Articular chondrocyte of knee joint (primary cell): ENCODE measurements around the gene ENO3. TPM values are rescaled to one million over a fixed set of nuclear protein-coding genes. Genes with fewer than 3 reads are reported as not detected.

Experiments
- small RNA-seq: library from RNA; depleted of rRNA; stranded (forward); fragments of <200 nt; gene quantifications from one replicate; pipeline ENCODE3, GENCODE V24; 2012
- total RNA-seq: library from RNA; depleted of rRNA; stranded (reverse); fragments of >200 nt; gene quantifications from 2 replicates; pipeline ENCODE4 v1.2.3, GENCODE V29; 2012

ENO3 gene
- total RNA-seq, result 0.76 and 1.6 TPM in 2 replicates

GRCh38 chr17:4950746-4951204 is at the start of gene ENO3:
ENO3 (plus strand) TSS chr17:4951119; CDS start chr17:4951830, 711 bp downstream.

DNA sequence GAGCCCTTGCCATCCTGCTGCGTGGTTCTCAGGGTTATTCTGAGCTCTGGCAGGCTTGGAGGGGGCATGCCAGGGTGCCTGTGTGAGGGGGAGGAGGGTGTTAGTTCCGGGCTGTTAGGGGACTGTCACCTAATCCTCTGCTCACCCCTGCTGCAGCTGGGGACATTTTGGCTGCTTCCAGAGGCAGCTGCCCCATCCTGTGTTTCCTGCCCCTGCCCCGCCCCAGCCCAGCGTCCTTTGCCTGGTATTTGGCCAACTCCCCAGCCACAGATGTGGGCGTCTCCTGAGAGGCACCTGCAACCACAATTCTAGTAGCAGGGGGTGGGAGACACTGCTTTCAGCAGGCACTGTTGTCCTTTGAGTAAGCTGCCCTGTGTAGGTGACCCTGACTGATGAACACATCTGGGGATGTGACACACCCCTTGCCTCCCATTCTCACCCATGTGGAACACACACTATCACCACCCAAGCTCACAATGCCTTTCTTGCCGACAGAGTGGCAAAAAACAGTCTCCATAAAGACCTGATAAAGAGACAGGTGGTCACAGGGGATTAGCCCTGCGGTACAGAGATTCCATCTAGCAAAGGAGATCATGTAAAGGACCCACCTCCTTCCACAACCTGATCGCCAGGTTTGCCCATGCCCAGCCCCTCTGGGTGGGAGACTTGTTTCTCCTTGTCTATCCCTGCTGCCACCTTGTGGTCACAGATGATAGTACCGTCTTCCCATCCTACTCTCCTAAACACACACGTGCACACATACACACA is 47.7 kb upstream of the ENO3 start, which contains the start of gene CHRNE:
Gene CHRNE, minus strand, starts transcription at position 48 of the 768 bp plus-strand sequence. Its CDS starts 35 bp downstream, at position 13.

DNA sequence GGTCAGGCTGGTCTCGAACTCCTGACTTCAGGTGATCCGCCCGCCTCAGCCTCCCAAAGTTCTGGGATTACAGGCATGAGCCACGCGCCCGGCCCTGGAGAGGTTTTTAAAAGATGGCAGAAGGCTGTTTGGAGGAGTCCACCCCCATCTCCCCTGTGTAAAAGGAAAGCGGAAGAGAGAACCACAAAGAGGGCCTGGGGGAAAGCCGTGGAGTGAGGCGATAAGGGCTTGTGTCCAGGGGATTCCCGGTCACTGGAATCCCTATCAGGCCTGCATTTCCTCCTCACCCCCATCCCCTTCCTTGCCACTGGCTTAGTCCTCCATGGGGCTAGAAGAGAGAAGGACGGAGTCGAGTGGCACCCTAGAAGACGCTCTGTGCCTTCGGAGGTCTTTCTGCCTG is 19.0 kb upstream of the ENO3 start, which contains the start of gene GP1BA:
Gene GP1BA, plus strand, starts transcription at position 315 of the 400 bp plus-strand sequence. CDS start 328 bp downstream, outside the sequence.

GRCh38 chr17:4939796-4940554 is 10.9 kb upstream of the ENO3 start, which contains the start of the genes RNF167 and SLC25A11:
RNF167 (plus strand) TSS chr17:4940268; CDS start chr17:4940910, 642 bp downstream.
SLC25A11 (minus strand) TSS chr17:4940046; CDS start chr17:4939910, 136 bp downstream.

DNA sequence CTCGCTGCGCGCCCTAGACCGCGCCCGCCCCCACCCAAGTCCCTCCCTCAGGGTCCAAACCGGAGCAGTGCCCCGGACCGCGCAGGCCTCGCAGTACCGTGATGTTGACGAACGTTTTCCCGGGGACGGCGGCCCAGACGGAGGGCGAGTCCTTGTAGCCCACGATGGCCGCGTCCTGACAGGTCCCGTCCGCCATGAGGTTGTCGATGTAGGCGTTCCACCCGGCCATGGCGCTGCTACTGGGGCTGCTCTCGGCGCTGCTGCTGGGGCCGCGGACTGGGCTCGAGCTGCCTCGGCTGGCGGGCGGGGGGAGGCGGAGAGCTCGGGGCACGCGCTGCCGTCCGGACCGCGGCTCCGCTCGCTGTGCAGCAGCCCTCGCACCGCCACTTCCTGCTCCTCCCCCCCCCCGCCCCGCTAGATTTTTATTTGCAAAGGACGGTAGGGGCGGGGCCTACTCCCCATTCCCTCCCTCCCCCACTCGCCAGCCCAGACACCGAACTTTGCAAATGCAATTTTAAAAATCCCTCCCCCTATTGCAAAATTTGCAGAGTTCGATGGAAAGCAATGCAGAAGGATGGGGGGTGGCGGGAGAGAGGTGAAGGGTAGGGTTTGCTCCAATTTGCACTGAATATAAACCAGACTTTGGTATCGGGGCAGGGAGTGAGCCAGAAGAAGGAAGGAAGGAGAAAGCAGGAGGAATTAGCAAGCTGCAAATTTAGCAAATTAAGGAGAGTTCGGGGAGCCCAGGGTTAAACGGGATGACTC is 2.6 kb upstream of the ENO3 start, which contains the start of gene PFN1:
Gene PFN1, minus strand, starts transcription at position 365 of the 765 bp plus-strand sequence. Its CDS starts 136 bp downstream, at position 229.

GRCh38 chr17:4967539-4968485 is 16.9 kb downstream of the ENO3 start, which contains the start of gene SPAG7:
SPAG7 (minus strand) TSS chr17:4967817; CDS start chr17:4967804, 13 bp downstream.

GRCh38 chr17:4986951-4987766 is 36.2 kb downstream of the ENO3 start, which contains the start of gene CAMTA2:
CAMTA2 (minus strand) TSS chr17:4987675; CDS start chr17:4986222, 1,453 bp downstream.

GRCh38 chr17:4997302-4998026 is 46.5 kb downstream of the ENO3 start, which contains the start of the genes INCA1 and KIF1C:
INCA1 (minus strand) TSS chr17:4997522; CDS start chr17:4994437, 3,085 bp downstream.
KIF1C (plus strand) TSS chr17:4997950; CDS start chr17:5000247, 2,297 bp downstream.

Small RNAs within 50 kb of the gene (small RNA-seq; reads per million reads assigned to genes)
- not detected for gene MIR6864
- gene MIR6865, result not detected

Other genes starting within 250 kb of the ENO3 start
- 16.2 and 21.5 TPM in 2 replicates for gene PELP1, start 247.0 kb upstream of the ENO3 start, total RNA-seq
- 5.5 and 5.8 TPM in 2 replicates for gene ARRB2, start 240.5 kb upstream of the ENO3 start, total RNA-seq
- gene MED11, start 219.7 kb upstream of the ENO3 start, total RNA-seq, result 12.1 and 13.9 TPM in 2 replicates
- gene ZMYND15, start 211.3 kb upstream of the ENO3 start, total RNA-seq, result 0.65 TPM in 2 replicates
- gene CXCL16, start 211.2 kb upstream of the ENO3 start, total RNA-seq, result 9.7 and 11.0 TPM in 2 replicates
- gene TM4SF5, start 179.2 kb upstream of the ENO3 start, total RNA-seq, result not detected in 2 replicates
- 0.26 and 1.6 TPM in 2 replicates for gene VMO1, start 164.8 kb upstream of the ENO3 start, total RNA-seq
- gene GLTPD2, start 162.2 kb upstream of the ENO3 start, total RNA-seq, result not detected in 2 replicates
- 106 and 116 TPM in 2 replicates for gene PSMB6, start 155.0 kb upstream of the ENO3 start, total RNA-seq
- 17.4 and 18.2 TPM in 2 replicates for gene PLD2, start 144.0 kb upstream of the ENO3 start, total RNA-seq
- 32.3 and 32.4 TPM in 2 replicates for gene MINK1, start 117.8 kb upstream of the ENO3 start, total RNA-seq
- gene C17orf107, start 51.6 kb upstream of the ENO3 start, total RNA-seq, result 2.3 and 2.5 TPM in 2 replicates
- 0.65 TPM in 2 replicates for gene CHRNE, start 48.0 kb upstream of the ENO3 start, total RNA-seq
- not detected in 2 replicates for gene GP1BA, start 18.8 kb upstream of the ENO3 start, total RNA-seq
- gene SLC25A11, start 11.1 kb upstream of the ENO3 start, total RNA-seq, result 29.7 and 30.7 TPM in 2 replicates
- 20.5 and 21.3 TPM in 2 replicates for gene RNF167, start 10.9 kb upstream of the ENO3 start, total RNA-seq
- 278 and 326 TPM in 2 replicates for gene PFN1, start 2.6 kb upstream of the ENO3 start, total RNA-seq
- 31.1 and 38.2 TPM in 2 replicates for gene SPAG7, start 16.7 kb downstream of the ENO3 start, total RNA-seq
- gene CAMTA2, start 36.6 kb downstream of the ENO3 start, total RNA-seq, result 12.2 and 29.0 TPM in 2 replicates
- 0.22 and 0.39 TPM in 2 replicates for gene INCA1, start 46.4 kb downstream of the ENO3 start, total RNA-seq
- gene KIF1C, start 46.8 kb downstream of the ENO3 start, total RNA-seq, result 44.1 and 60.1 TPM in 2 replicates
- not detected in 2 replicates for gene SLC52A1, start 84.3 kb downstream of the ENO3 start, total RNA-seq
- gene ZFP3, start 127.3 kb downstream of the ENO3 start, total RNA-seq, result 3.6 and 3.9 TPM in 2 replicates
- 6.9 and 7.1 TPM in 2 replicates for gene ZNF232, start 160.8 kb downstream of the ENO3 start, total RNA-seq
- under 0.01 and 0.78 TPM in 2 replicates for gene USP6, start 164.9 kb downstream of the ENO3 start, total RNA-seq
- gene ZNF594, start 240.7 kb downstream of the ENO3 start, total RNA-seq, result 11.4 and 11.8 TPM in 2 replicates